GM18519 (cell line): ENCODE measurements around the gene GATAD2A.
"Not testable (repeated sequence)": the region's sequence is repeated elsewhere in the genome, so short reads cannot be mapped to it uniquely, and the experiment has no call there.

ENCODE experiments used
- ATAC-seq: cut with Tn5 transposase; IDR thresholded peaks from one replicate; pipeline ENCODE4 v1.9.1; 2021; ENCODE audit warnings: mild to moderate bottlenecking, moderate library complexity; ENCODE audit not compliant: unreplicated experiment, low FRiP score

Gene GATAD2A

DNA sequence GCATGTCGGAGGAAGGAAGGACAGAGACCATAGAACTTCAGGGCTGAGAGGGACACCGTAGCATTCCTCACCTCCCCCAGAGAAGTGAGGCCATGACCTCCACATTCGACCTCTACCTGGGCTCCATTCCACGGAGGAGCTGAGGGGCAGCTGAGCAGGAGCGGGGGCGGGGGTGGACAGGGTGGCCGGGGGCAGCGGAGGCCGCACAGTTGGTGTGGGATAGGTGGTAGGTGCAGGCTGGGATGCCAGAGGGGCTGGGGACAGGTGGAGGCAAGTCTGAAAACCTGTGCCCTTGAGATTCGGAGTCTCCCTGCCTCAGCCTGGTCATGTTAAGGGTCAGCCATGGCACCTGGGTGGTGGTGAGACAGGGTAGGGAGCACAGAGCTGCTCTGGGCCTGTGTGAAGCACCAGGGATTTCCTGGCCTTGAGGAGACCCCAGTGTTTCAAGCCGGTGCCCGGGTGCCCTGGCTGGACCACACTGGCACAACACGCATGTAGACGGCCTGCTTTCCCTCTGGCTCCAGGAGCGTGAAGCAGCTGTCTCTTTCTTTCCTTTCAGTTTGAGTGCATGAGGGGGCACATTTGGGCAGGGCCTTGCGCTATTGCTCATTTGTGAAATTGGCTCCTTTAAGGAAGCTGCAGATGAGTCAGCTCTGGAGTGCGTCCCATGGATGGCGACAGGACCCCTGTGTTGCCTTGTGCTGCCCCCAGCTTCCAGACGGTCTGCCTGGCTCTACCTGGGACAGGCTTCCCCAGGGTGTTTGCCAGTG is 58.1 kb downstream of the GATAD2A start:
- no peak for ATAC-seq

DNA sequence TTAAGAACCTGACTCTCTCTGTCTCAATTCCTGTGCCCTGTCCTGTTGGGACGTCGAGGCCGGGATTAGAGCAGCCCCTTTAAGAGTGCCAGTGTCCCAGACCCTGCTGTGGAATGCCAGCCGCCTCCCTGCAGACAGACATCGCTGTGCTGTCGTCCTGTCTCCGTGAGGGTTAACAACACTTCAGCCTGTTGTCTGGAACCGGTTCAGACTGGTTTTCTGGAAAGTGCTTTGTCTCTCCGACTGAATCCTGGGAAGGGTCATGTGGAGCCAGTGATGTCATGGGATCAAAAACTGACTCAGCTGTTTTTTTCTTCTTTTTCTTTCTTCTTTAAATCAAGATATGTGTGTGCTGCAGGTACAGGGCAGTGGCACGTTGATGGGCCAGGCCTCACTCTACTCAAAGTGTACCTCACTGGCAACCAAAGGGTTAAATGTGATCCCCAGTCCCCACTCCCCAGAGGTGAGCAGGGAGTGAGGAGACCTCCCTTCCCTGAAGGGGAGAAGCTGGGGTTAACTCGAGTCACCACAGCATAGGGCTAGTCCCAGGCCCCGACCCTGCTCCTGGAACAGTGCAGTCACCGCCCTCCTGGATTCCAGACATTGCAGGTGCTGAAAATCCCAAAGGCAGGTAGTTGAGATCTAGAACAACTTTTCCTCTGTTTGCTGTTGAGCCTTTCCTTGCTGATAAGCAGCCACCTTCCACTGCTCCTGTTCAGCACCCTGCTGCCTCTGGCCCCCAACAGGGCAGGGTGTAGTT is 59.0 kb downstream of the GATAD2A start:
- no peak for ATAC-seq

DNA sequence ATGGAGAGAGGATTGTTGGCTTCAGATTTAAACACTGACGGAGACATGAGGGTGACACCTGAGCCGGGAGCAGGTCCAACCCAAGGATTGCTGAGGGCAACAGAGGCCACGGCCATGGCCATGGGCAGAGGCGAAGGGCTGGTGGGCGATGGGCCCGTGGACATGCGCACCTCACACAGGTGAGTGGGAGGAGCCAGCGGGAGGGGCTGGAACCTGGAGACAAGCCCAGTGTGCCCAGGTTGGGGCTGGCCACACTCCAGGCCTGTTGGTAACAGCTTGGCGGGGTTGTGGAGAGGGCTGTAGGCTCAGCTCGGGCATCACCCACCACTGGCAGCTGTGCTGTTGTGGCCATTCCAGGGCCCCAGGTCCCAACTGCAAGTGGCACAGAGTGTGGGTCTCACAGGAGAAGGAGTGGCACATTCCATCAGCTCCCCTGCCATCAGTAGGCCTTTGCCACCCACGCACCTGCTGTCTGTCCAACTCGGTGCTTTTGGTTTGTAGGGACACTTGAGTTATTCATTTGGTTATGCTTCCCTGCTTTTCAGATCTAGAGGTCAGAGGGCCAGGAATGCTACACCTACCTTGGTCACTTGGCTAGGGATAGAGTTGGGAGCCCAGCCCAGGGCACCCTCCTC is 60.1 kb downstream of the GATAD2A start:
- ATAC-seq, result no peak

DNA sequence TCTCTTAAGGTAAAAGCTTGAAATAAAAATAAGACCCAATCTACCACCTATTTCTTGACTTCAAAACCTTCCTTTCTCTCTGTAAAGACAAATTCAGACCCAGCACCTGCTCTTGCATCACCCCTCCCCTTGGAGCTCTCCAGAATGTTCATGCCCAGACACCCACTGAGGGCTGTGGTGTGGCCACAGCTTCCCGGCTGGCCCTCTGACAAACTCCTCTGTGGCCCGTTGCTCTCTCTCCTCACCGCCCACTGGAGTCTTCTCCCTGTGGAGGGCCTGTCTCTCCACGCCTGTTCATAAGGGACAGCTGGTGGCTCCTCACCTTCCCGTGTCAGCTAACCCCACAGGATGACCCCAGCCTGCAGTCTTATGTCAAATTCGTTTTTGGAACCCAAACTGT is 60.7 kb downstream of the GATAD2A start:
- no peak for ATAC-seq

DNA sequence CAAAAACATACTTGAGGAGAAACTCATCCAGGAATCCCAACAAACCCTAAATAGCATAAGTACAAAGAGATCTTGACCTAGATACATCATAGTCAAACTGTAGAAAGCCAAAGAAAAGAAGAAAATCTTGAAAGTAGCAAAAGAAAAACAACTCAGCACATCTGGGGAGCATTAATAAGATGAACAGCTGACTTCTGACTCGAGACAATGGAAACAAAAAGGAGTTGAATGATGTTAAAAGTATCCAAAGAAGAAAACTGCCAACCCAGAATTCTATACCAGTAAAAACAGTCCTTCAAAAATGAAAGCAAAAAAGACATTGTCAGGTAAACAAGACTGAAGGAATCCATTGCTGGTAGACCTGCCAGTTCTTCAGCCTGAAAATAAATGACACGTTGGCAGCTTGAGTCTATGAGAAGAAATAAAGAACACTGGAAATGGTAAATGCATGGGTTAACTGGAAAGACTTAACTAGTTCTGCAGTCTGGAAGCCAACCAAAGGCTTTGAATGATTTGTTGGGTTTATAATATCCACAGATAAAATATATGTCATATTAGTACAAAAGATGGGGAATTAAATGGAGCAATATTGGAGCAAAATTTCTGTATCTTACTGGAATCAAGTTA is 63.1 kb downstream of the GATAD2A start:
- no peak for ATAC-seq

DNA sequence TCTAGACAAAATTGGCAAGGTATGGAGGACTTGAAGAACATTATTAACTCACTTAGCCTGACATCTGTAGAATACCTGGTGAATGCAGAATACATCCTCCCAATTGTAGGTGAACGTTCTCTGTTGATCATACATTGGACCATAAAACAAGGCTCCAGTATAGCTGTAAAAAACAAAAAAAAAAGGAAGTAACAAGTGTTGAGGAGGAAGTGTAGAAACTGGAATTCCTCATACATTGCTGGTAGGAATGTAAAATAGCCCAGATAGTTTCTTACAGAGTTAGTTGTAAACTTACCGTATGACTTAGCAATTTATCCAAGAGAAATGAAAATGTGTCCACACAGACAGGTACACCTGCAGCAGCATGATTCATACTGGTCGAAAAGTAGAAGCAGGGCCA is 65.1 kb downstream of the GATAD2A start:
- ATAC-seq, result no peak

DNA sequence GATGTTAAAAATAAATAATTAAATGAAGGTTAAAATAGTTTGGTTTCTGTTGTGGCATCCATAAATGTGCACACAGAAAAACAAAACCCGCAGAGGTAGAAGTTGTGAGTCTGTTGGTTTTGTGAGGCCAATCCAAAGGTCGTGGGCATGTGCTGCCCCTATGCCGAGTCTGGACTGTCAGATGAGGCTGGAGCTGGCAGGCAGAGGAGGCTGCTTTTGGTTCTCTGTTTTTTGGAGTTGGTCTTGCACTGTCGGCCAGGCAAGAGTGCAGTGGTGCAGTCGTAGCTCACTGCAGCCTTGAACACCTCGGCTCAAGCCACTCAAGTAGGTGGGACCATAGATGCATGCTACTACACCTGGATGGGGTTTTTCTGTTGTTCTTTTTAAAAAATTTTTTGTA is 66.2 kb downstream of the GATAD2A start:
- ATAC-seq, result no peak

DNA sequence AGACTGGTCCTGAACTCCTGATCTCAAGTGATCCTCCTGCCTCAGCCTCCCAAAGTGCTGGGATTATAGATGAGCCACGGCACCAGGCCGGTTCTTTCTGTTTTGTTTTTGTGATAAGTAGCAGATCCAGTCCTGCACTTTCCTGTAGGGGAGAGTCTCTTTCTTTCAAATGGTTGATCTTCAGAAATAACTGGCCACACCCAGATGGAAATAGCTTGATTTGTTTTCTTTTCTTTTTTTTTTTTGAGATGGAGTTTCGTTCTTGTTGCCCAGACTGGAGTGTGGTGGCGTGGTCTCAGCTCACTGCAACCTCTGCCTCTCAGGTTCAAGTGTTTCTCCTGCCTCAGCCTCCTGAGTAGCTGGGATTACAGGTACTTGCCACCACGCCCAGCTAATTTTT is 66.6 kb downstream of the GATAD2A start:
- not testable (repeated sequence) for ATAC-seq

DNA sequence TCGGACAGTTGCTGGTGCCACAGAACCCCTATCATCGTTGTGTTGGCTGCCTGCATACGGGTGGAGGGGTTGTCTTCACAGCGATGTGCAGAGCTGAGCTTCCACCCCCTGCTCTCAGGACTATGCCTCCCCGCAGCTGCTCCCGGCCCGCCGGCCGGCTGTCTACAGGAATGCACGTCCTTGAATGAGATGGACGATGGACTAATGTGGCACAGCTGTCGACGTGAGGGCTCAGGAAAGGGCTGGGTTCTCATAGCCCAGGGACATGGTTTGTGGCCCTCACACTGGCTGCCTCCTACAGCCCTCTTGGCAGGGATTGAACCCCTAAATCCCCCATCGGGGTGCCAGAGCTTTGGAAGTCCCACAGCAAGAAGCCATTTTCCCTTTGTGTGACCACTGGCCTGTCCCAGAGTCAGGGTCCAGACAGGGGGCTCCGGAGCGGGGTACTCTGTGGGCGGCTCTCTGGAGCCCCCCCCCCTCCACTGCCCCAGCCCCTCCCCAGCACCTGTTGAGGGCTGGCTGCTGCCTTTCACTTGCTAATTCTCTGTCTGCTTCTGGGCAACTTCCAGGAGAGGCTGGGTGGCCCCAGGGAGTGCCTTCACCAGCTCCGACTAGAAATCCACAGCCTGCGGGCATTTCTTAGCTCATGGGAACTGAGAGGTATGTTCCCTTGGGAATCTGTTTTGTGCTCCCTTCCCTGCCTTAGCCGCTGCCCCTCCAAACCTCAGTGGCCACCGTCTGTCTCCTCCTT is 69.7 kb downstream of the GATAD2A start:
- no peak for ATAC-seq

DNA sequence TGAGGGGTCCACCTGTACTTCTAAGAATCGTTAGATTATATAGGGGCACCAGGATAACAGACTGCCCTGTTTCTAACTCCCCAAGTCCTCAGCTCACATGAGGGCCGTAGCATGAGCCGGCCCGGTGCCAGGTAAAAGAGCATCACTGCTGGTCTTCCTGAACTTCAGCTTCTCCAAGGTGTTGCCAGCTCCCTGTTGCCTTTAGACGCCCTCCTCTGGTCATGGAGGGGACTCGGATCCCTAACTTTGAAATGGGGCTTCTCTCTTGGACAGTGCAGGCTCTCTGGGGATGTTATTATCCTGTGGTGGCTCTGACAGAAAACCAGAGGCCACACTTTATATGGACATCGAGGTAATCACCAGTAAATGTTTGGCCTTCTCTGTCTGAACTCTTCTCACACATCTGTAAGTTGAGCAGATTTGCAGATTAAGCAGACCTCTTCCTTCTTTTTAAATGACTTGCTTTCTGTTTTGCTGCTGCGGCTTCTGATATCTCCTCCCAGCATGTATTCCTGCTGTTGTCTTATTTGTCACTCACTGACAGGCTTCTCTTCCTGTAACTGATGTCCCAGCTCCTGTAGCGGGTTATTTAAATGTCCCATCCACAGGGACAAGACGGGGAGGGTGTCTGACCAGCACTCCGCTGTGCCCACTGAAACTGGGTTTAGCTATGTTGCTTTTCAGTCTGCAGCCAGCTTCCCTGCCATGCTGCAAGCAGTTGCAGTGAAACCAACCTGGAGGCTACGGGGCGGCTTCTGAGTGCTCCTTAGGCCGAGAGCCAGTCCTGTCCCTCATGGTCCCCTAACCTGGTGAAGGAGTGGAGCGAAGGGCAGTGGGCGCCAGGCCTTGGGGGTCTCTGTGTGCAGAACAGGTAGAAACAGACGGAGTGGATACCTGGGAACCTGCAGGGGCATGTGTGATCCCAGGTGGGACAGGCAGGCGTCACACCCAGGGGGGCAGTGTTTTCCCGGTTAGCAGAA is 70.7 kb downstream of the GATAD2A start:
- no peak for ATAC-seq

DNA sequence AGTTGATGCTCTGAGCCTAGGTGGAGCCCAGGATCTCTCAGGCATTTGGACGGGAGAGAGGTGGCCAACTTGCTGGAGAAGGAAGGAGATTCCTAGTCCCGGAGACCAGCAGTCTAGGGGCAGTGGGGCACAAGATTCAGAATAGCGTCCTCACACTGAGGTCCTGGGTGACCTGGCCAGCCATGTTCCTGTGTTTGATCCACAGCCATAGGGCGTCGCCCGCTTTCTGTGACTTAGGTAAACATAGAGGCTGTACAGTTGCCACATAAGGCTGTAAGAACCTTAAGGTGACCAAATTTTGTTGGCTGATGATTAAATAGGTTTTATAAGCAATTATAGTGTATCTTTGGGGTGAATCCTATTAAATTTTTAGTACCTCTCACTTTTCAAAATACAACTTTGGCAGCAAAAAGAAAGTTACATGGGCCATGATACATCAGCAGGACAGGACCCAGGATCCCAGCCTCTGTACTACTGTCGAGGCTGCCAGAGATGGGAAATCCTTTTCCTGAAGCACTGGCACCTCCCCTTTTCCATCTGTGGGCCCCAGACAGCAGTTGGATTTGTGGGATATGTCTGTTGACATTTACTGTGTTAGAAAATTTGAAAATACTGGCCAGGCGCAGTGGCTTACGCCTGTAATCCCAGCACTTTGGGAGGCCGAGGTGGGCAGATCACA is 72.4 kb downstream of the GATAD2A start:
- no peak for ATAC-seq

DNA sequence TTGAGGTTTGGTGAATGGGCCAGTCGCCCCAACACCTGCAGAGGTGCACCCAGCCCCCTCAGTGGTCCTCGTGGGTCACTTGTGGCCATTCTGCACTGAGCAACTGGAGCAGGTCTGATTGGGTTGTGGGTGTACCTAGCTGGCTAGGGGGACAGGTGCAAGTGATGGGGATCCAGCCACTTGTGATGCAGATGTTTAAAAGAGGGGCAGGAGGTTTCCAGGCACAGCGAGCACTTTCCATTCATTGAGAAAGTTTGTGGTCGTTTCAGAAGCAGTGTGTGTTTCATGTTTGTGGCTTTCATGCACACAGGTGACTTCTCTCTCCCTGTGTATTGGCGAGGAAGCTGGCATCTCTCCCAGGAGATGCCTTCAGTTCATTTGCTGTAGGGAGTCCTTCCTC is 75.2 kb downstream of the GATAD2A start:
- no peak for ATAC-seq

DNA sequence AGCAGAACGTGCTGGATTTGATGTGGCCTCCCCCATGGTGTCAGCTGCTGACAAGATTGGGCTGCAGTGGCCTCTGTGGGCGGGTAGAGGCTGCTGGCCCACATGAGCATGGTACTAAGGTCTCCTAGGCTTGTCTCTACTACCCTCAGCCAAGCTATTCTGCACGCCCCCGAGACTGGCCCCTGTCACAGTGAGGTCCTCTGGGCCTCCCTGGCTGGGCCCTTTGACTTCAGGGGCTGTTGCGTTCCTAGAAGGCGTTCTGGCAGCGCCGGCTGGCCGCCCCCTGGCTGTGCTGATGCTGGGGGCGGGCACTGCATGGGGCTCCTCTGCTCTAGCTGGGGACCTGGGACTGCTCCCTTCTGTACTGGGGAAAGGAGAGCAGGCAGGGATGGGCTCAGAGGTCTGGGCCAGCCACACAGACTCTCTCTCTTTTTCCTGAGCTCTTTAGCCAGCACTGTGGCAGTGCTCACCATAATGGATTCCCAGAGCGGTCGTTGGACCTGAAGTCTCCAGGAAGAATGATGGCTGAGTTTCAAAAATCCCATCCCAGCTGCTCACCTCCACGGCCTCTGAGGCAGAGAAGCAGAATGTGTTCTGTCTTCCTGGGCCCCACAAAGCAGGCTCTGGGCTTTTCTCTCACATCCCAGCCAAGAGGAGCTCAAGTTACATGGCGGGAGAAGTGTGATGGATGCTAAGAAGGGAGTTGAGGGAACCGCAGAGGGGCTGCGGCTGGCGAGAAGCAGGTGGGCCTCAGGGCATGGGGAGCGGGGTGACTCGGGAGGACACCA is 77.5 kb downstream of the GATAD2A start:
- no peak for ATAC-seq

DNA sequence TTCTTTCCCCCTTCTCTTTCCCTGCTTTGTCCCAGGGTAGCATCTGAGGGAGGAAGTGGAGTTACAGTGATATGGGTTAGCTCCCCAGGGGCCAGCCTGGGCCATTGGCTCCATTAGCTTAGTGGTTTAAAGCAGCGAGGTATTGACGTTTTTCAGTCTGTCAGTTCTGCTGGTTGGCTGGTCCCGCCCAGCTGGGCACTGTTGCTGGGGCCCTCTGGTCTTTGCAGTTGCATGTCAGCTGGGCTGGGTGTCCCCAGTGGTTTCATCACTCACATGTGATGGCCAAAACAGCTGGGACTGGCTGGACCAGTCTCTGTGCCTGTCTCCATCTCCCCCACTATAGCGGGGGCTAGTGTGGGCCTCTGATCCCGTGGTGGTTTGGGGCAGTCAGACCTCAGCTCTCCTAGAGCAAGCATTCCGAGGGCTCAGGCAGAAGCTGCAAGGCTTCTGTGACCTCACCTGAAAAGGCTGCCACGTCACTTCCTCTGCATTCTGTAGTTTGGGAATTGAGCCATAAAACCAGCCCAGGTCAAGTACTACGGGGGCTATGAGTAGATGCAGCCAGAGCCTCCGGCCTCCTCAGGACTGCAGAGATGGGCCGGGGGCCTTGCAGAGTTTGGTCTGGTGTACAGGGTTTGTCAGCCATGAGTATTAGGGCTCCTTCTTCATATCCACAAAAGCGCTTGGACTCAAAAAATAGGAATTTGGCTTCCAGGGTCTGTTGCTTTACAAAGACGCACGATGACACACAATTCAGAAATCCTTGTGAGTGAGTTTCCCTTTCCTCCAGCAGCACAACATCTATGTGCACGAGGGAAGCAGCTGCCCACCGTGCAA is 79.9 kb downstream of the GATAD2A start:
- no peak for ATAC-seq

DNA sequence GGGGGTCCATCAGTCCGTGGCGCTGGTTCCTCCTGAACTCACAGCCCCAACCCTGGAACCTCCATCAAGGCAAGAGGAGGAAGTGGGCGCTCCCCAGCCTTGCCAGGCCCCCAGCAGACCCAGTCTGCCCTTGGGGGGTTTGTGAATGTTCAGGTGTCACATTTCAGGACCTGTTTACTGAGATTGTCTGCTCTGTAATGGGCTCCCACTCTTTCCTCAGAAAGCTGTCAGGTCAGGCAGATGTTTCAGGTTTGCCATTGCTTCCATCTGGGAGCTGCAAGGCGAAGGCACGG is 80.5 kb downstream of the GATAD2A start:
- ATAC-seq, result no peak

DNA sequence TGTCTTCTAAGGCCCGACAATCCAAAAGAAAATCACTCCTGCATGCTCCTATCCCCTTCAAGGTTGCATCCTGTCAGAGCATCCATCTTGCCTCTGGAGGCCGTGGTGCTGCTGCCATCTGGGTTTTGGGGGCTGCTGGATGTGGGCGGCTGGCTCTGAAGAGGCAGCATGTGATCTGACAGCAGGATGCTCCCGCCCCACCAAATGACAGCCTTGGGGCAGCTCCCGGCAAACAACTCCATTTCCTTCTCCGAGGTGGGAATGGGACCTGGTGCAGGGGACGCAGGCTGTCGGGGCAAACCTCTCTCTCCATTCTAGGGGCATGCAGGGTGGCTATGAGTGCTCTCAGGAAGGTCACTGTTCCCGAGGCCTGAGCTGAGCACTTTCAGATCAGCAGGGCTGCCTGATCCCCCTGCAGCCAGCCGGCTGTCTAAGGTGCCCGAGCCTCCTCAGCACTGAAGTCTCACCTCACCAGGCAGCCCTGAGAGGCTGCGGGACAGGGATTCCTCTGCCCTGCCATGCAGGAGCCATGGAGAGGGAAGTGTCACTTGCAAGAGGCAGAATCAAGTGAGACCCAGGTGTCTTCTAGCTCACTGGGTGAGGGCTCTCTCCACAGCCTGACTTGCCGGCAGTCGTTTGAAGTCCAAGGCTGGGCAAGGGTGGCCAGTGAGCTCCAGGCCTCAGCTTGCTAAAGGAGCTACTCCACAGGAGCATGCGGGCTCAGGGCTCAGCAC is 81.0 kb downstream of the GATAD2A start:
- ATAC-seq, result no peak
